ENCODE measurements around the gene CAPN15.

DNA sequence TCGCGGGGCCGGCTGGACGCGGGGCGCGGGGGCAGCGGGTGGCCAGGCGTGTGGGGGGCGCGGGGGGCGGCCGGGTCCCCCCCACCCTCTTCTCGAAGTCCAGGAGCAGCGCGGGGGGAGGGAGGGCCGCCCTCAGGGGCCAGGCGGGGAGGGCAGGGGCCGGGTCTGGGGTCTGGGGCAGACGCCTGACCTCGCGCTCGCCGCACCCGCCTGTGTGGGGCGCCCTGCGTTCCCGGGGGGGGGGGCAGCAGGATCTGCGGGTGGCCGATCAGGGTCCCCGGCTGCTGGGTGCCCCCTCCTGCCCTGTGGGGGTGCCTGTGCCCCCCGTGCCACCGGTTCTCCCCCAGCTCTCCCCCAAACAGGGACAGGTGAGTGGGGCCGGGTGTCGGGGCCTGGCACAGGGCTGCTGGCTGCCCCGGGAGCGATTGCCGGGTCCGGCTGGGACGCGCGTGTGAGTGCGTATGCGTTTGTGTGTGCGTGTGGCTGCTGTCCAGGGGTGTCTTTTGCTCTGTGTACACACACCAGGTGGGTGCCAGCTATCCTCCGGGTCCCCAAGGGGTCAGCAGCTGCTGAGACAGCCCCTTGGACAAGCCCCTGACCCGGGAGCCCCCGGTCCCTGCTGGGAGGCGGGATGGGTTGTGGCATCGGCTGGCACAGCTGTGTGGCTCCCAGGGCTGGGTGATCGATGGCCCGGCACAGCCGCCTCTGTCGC is 33.3 kb downstream of the CAPN15 start:
- TF ChIP-seq, protein P1, sequence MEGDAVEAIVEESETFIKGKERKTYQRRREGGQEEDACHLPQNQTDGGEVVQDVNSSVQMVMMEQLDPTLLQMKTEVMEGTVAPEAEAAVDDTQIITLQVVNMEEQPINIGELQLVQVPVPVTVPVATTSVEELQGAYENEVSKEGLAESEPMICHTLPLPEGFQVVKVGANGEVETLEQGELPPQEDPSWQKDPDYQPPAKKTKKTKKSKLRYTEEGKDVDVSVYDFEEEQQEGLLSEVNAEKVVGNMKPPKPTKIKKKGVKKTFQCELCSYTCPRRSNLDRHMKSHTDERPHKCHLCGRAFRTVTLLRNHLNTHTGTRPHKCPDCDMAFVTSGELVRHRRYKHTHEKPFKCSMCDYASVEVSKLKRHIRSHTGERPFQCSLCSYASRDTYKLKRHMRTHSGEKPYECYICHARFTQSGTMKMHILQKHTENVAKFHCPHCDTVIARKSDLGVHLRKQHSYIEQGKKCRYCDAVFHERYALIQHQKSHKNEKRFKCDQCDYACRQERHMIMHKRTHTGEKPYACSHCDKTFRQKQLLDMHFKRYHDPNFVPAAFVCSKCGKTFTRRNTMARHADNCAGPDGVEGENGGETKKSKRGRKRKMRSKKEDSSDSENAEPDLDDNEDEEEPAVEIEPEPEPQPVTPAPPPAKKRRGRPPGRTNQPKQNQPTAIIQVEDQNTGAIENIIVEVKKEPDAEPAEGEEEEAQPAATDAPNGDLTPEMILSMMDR (conservative IDR thresholded peaks at IDR 0.05; ENCODE audit: low read depth, low read length): no peak
- TF ChIP-seq POLR2A (IDR thresholded peaks at IDR 0.05; ENCODE audit: low read depth, low read length) (no peak), SMC3 (IDR thresholded peaks at IDR 0.05; ENCODE audit: low read depth, low read length) (no peak), FOS (IDR thresholded peaks at IDR 0.05; ENCODE audit: low read depth, low read length) (no peak), RFX5 (IDR thresholded peaks at IDR 0.05; ENCODE audit: low read depth, low read length) (no peak), BHLHE40 (IDR thresholded peaks at IDR 0.05; ENCODE audit: low read depth, low read length) (no peak), MAZ (IDR thresholded peaks at IDR 0.05; ENCODE audit: borderline replicate concordance, low read depth, low read length) (no peak), RCOR1 (IDR thresholded peaks at IDR 0.05; ENCODE audit: insufficient replicate concordance, low read length) (no peak), MAFK (IDR thresholded peaks at IDR 0.05; ENCODE audit: low read depth, low read length) (no peak), CEBPB (IDR thresholded peaks at IDR 0.05; ENCODE audit: low read depth, low read length) (no peak)
- TF ChIP-seq, protein P2, sequence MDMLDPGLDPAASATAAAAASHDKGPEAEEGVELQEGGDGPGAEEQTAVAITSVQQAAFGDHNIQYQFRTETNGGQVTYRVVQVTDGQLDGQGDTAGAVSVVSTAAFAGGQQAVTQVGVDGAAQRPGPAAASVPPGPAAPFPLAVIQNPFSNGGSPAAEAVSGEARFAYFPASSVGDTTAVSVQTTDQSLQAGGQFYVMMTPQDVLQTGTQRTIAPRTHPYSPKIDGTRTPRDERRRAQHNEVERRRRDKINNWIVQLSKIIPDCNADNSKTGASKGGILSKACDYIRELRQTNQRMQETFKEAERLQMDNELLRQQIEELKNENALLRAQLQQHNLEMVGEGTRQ (IDR thresholded peaks at IDR 0.05; ENCODE audit: low read depth, low read length): no peak
- TF ChIP-seq, protein P3, sequence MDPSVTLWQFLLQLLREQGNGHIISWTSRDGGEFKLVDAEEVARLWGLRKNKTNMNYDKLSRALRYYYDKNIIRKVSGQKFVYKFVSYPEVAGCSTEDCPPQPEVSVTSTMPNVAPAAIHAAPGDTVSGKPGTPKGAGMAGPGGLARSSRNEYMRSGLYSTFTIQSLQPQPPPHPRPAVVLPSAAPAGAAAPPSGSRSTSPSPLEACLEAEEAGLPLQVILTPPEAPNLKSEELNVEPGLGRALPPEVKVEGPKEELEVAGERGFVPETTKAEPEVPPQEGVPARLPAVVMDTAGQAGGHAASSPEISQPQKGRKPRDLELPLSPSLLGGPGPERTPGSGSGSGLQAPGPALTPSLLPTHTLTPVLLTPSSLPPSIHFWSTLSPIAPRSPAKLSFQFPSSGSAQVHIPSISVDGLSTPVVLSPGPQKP (IDR thresholded peaks at IDR 0.05; ENCODE audit: borderline replicate concordance, low read depth, low read length): no peak

Data from IMR-90 (cell line).